ENCODE measurements around the gene SLC16A11.
"Not testable (repeated sequence)": the region's sequence is repeated elsewhere in the genome, so short reads cannot be mapped to it uniquely, and the experiment has no call there.

DNA sequence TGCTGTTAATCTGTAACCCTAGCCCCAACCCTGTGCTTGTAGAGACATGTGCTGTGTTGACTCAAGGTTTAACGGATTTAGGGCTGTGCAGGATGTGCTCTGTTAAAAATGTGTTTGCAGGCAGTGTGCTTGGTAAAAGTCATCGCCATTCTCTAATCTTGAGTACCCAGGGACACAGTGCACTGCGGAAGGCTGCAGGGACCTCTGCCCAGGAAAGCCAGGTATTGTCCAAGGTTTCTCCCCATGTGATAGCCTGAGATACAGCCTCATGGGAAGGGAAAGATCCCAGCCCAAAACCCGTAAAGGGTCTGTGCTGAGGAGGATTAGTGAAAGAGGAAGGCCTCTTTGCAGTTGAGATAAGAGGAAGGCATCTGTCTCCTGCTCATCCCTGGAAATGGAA is 44.5 kb upstream of the SLC16A11 start:
- not testable (repeated sequence) for TF ChIP-seq CTCF, EZH2phosphoT487, EZH2 (IDR thresholded peaks at IDR 0.05)
